Endodermal cell (in vitro differentiated cells): ENCODE results near the gene LRRC23. TPM values are rescaled to one million over a fixed set of nuclear protein-coding genes. Genes with fewer than 3 reads are reported as not detected.

Source experiments
- DNase-seq: peaks from one replicate; pipeline ENCODE4 v3.0.0-alpha.2; 2017
- H3K27ac ChIP-seq: 2 replicates; pipeline ENCODE4 v1.5.1; 2013; ENCODE audit warnings: mild to moderate bottlenecking, low read depth, low read length, moderate library complexity
- H3K27me3 ChIP-seq: 2 replicates; pipeline ENCODE4 v1.6.1; 2013; ENCODE audit warnings: mild to moderate bottlenecking, low read length, moderate library complexity; ENCODE audit not compliant: insufficient read depth, control insufficient read depth, poor library complexity, severe bottlenecking
- H3K36me3 ChIP-seq: 2 replicates; pipeline ENCODE4 v1.7.0; 2013; ENCODE audit warnings: mild to moderate bottlenecking, low read length, moderate library complexity; ENCODE audit not compliant: control insufficient read depth, insufficient read depth
- H3K4me1 ChIP-seq: one replicate; pipeline ENCODE4 v1.7.0; 2013; ENCODE audit warnings: low read length; ENCODE audit not compliant: control insufficient read depth, insufficient read depth
- H3K4me3 ChIP-seq: 2 replicates; pipeline ENCODE4 v1.5.1; 2013; ENCODE audit warnings: mild to moderate bottlenecking, low read length, moderate library complexity
- H3K9ac ChIP-seq: 2 replicates; pipeline ENCODE4 v1.6.1; 2013; ENCODE audit warnings: mild to moderate bottlenecking, low read length, moderate library complexity; ENCODE audit not compliant: poor library complexity, severe bottlenecking; ENCODE audit errors: extremely low read depth
- H3K9me3 ChIP-seq: 2 replicates; pipeline ENCODE4 v1.6.1; 2013; ENCODE audit warnings: mild to moderate bottlenecking, low read length, moderate library complexity; ENCODE audit not compliant: control insufficient read depth
- H3K27ac Mint-ChIP-seq: 2 replicates; pipeline ENCODE4 v1.8.0; 2020; ENCODE audit warnings: mixed read lengths
- H3K27me3 Mint-ChIP-seq: 2 replicates; pipeline ENCODE4 v1.8.0; 2021; ENCODE audit warnings: mild to moderate bottlenecking, mixed read lengths; ENCODE audit not compliant: insufficient read depth
- H3K36me3 Mint-ChIP-seq: 2 replicates; pipeline ENCODE4 v1.8.0; 2020; ENCODE audit warnings: low read depth, mixed read lengths
- H3K4me1 Mint-ChIP-seq: 2 replicates; pipeline ENCODE4 v1.8.0; 2020; ENCODE audit warnings: mixed read lengths
- H3K4me3 Mint-ChIP-seq: 2 replicates; pipeline ENCODE4 v1.8.0; 2020; ENCODE audit warnings: mild to moderate bottlenecking, moderate library complexity, mixed read lengths
- H3K9me3 Mint-ChIP-seq: 2 replicates; pipeline ENCODE4 v1.8.0; 2020; ENCODE audit warnings: mild to moderate bottlenecking, mixed read lengths
- CTCF ChIP-seq: fragments of 200-600 bp; sonication (generic); conservative IDR thresholded peaks from 2 replicates; pipeline ENCODE4 v1.5.0; 2021; ENCODE audit warnings: antibody characterized with exemption, mild to moderate bottlenecking
- WGBS, 2 experiments: methylation state at CpG; one replicate each; pipeline versions ENCODE4 v1.1.5 to v1.1.7; 2013; ENCODE audit warnings: missing lambda C conversion rate in 2 of 2, mixed read lengths in 1 of 2; ENCODE audit not compliant: insufficient coverage in 1 of 2, insufficient read length in 1 of 2; 5-methylcytosine and 5-hydroxymethylcytosine counted together
- total RNA-seq, 2 donors: library from RNA; stranded (reverse); fragmentation: NEBNext Ultra II Directional in 1 of 2; extraction: Animal tissue kit (Norgen Biotek cat#: 25700) in 1 of 2; gene quantifications; 2 replicates in 1 of 2; 3 replicates in 1 of 2; pipeline ENCODE4 v1.2.1, GENCODE V29; 2021

Gene LRRC23
- total RNA-seq, 2 donors from 2014 or later: 7.8 to 11.5 TPM

- 94 to 100% methylated on average over 1 to 3 of the region's 3 CpGs for WGBS, 2 experiments
- DNase-seq: no peak
- H3K27ac ChIP-seq: no peak overlapping the region
- no peak overlapping the region for H3K4me3 Mint-ChIP-seq
- H3K27me3 ChIP-seq: no peaks in the 10 kb centered on the region
- H3K36me3 Mint-ChIP-seq: peaks cover 11% of the 10 kb centered on the region
- peaks cover 10% of the 10 kb centered on the region for H3K9me3 Mint-ChIP-seq
- H3K4me3 ChIP-seq: no peak overlapping the region
- no peak overlapping the region for H3K27ac Mint-ChIP-seq
- no peaks in the 10 kb centered on the region for H3K36me3 ChIP-seq
- TF ChIP-seq CTCF: no peak
- H3K4me1 Mint-ChIP-seq: peaks cover 13% of the 10 kb centered on the region
- peaks cover 6% of the 10 kb centered on the region for H3K27me3 Mint-ChIP-seq
- H3K4me1 ChIP-seq: peaks cover 4% of the 10 kb centered on the region
- H3K9ac ChIP-seq: no peak overlapping the region
- H3K9me3 ChIP-seq: no peaks in the 10 kb centered on the region
Measured at GRCh38 chr12:6894321-6894720, 10.3 kb upstream of the LRRC23 start.

GRCh38 chr12:6896846-6897435 is 7.7 kb upstream of the LRRC23 start:
- no peak overlapping the region for H3K27ac ChIP-seq
- WGBS, 2 experiments: 74 to 88% methylated on average over 4 to 6 of the region's 6 CpGs
- no peak overlapping the region for H3K4me3 ChIP-seq
- H3K9me3 Mint-ChIP-seq: no peaks in the 10 kb centered on the region
- peaks cover 6% of the 10 kb centered on the region for H3K27me3 Mint-ChIP-seq
- no peak overlapping the region for H3K27ac Mint-ChIP-seq
- H3K4me3 Mint-ChIP-seq: no peak overlapping the region
- TF ChIP-seq CTCF: no peak
- H3K36me3 ChIP-seq: no peaks in the 10 kb centered on the region
- no peaks in the 10 kb centered on the region for H3K9me3 ChIP-seq
- no peaks in the 10 kb centered on the region for H3K4me1 Mint-ChIP-seq
- H3K27me3 ChIP-seq: no peaks in the 10 kb centered on the region
- no peaks in the 10 kb centered on the region for H3K4me1 ChIP-seq
- H3K36me3 Mint-ChIP-seq: no peaks in the 10 kb centered on the region
- DNase-seq: no peak
- no peak overlapping the region for H3K9ac ChIP-seq

- H3K9me3 ChIP-seq: no peaks in the 10 kb centered on the region
- Mint-ChIP-seq H3K36me3 (no peaks in the 10 kb centered on the region), H3K9me3 (no peaks in the 10 kb centered on the region), H3K4me3 (no peak overlapping the region), H3K27me3 (peaks cover 4% of the 10 kb centered on the region), H3K4me1 (peaks cover 13% of the 10 kb centered on the region), H3K27ac (no peak overlapping the region)
- WGBS, 2 experiments: 92 to 93% methylated on average over 4 to 5 of the region's 5 CpGs
- H3K9ac ChIP-seq: no peak overlapping the region
- no peak for DNase-seq
- no peaks in the 10 kb centered on the region for H3K27me3 ChIP-seq
- H3K27ac ChIP-seq: no peak overlapping the region
- H3K4me1 ChIP-seq: peaks cover 6% of the 10 kb centered on the region
- no peak for TF ChIP-seq CTCF
- H3K36me3 ChIP-seq: no peaks in the 10 kb centered on the region
- H3K4me3 ChIP-seq: no peak overlapping the region
Measured at GRCh38 chr12:6899427-6899826, 5.2 kb upstream of the LRRC23 start.
